GM21737 (cell line): ENCODE results near the gene TLDC2.

Experiments used
- ATAC-seq: cut with Tn5 transposase; IDR thresholded peaks from one replicate; pipeline ENCODE4 v1.9.1; 2021; ENCODE audit warnings: mild to moderate bottlenecking, moderate library complexity; ENCODE audit not compliant: unreplicated experiment

Gene TLDC2

GRCh38 chr20:36937402-36937770, 61.4 kb downstream of the TLDC2 start:
- no peak for ATAC-seq

DNA sequence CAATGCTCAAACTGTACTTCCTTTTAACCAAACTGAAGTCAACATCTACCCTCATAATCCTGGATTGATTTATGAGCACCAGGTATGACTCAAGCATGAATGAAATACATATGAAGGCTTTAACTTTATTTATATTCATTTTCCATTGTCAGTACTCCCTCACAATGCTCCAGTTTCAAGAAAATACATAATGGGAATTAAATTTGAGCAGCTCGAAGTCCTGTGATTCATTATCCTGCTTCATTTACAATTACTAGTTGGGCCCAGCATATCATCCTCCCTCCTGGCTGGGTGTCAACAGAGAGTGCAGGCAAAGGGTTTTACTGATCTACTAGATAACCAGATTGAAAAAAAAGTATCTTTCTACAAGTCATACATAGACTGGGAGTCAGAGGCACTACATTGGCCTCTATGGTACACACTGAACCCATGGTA, 65.5 kb downstream of the TLDC2 start:
- ATAC-seq = no peak
